HL-60 (cell line): ENCODE measurements around the gene KRT6A.

Experiments
- GABPA ChIP-seq: IDR thresholded peaks from 2 replicates; pipeline ENCODE4 v1.6.1; 2012; ENCODE audit warnings: low read depth
- POLR2AphosphoS5 ChIP-seq: IDR thresholded peaks from 2 replicates; pipeline ENCODE4 v1.6.1; 2012; ENCODE audit warnings: low read depth
- SPI1 ChIP-seq: IDR thresholded peaks from 2 replicates; pipeline ENCODE4 v1.6.1; 2012; ENCODE audit warnings: low read depth, mild to moderate bottlenecking, borderline replicate concordance
- TF ChIP-seq, protein P1 (sequence below): IDR thresholded peaks from one replicate; pipeline ENCODE4 v1.5.1; 2011; ENCODE audit warnings: low read length, control low read depth, inconsistent platforms; ENCODE audit not compliant: insufficient read depth
- TF ChIP-seq, protein P2 (sequence below): IDR thresholded peaks from 2 replicates; pipeline ENCODE4 v1.6.1; 2012; ENCODE audit warnings: low read depth; ENCODE audit not compliant: insufficient replicate concordance

DNA sequence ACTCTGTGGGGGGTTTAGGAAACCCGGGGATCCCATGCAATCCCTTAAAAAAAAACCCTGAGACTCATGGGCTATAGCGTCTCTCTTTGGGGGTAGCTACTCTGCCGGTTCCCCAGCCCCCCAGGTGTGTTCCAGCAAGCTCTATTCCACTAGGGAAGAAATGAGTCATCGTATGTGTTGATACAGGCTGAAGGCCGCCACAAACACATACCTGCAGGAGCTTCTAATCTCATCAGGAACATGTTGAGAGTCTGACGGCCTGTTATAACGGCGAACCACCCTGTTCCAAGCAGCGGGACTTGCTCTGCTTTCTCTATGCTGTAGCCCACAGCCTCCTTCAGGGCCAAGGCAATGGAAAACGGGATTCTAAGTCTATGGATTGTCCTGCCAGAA lies 28.1 kb upstream of the KRT6A start:
- TF ChIP-seq, protein P1, sequence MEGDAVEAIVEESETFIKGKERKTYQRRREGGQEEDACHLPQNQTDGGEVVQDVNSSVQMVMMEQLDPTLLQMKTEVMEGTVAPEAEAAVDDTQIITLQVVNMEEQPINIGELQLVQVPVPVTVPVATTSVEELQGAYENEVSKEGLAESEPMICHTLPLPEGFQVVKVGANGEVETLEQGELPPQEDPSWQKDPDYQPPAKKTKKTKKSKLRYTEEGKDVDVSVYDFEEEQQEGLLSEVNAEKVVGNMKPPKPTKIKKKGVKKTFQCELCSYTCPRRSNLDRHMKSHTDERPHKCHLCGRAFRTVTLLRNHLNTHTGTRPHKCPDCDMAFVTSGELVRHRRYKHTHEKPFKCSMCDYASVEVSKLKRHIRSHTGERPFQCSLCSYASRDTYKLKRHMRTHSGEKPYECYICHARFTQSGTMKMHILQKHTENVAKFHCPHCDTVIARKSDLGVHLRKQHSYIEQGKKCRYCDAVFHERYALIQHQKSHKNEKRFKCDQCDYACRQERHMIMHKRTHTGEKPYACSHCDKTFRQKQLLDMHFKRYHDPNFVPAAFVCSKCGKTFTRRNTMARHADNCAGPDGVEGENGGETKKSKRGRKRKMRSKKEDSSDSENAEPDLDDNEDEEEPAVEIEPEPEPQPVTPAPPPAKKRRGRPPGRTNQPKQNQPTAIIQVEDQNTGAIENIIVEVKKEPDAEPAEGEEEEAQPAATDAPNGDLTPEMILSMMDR: no peak
- TF ChIP-seq POLR2AphosphoS5: no peak
- TF ChIP-seq, protein P2, sequence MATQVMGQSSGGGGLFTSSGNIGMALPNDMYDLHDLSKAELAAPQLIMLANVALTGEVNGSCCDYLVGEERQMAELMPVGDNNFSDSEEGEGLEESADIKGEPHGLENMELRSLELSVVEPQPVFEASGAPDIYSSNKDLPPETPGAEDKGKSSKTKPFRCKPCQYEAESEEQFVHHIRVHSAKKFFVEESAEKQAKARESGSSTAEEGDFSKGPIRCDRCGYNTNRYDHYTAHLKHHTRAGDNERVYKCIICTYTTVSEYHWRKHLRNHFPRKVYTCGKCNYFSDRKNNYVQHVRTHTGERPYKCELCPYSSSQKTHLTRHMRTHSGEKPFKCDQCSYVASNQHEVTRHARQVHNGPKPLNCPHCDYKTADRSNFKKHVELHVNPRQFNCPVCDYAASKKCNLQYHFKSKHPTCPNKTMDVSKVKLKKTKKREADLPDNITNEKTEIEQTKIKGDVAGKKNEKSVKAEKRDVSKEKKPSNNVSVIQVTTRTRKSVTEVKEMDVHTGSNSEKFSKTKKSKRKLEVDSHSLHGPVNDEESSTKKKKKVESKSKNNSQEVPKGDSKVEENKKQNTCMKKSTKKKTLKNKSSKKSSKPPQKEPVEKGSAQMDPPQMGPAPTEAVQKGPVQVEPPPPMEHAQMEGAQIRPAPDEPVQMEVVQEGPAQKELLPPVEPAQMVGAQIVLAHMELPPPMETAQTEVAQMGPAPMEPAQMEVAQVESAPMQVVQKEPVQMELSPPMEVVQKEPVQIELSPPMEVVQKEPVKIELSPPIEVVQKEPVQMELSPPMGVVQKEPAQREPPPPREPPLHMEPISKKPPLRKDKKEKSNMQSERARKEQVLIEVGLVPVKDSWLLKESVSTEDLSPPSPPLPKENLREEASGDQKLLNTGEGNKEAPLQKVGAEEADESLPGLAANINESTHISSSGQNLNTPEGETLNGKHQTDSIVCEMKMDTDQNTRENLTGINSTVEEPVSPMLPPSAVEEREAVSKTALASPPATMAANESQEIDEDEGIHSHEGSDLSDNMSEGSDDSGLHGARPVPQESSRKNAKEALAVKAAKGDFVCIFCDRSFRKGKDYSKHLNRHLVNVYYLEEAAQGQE: no peak
- no peak for TF ChIP-seq GABPA
- TF ChIP-seq SPI1: no peak
